ENCODE results near the gene TAL1. TPM values are rescaled to one million over a fixed set of nuclear protein-coding genes. Genes with fewer than 3 reads are reported as not detected.

Gene TAL1
- total RNA-seq, 1 donor from 2014 or later: 1.9 TPM

- DNase-seq (ENCODE audit: low spot score): peak; percentile 58
- ATAC-seq: peak; percentile 48
These were observed 42.0 kb downstream of the TAL1 start, which contains the start of gene PDZK1IP1 for GRCh38 chr1:47189844-47190508. TSS of gene PDZK1IP1 (minus strand) at chr1:47190036. CDS start at chr1:47189932, 104 bp downstream.

DNA sequence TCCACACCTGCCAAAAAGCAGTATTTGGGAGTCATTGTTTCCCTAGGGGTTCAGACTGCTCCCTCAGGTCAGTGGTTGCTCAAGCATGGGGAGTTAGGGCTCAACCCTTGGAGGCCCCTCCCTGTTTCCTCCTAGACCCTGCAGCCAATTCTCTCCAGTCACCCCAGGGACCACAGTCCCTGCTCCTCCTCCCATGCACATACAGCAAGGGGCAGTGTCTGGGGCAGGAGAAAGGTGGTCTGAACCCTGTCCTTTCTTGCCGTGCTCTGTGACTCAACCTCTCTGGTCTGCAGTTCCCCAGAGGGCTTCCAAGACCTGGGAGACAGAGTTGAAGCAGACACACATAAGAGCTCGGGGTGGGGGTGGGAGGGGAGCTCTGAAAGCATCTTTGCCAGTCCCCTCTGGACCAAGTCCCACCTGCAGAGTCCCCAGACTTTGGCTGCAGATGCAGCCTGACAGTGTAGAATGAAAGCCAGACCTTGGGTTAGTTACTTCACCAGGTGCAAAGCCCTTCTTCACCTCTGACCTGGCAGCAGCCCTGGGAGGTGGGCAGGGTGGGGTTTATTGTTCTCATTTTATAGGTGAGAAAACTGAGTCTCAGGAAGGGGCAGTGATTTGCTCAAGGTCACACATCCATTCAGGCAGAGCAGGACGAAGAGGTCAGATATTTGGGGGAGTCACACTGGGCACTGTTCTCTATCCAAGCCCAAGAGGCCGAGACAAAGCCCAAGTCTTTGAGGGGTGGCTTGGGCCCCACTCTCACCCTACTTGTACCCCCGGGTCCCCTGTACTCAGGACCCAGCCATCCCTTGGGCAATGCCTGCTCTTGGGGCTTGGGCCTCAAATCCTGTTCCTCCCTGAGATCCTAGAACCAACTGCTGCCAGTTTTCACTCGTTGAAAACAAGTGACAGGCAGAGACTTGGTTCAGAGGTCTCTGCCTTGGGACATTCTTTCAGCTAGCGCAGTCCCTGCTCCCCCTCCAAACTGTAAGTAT, 42.9 kb downstream of the TAL1 start:
- DNase-seq (ENCODE audit: low spot score) (peak; percentile 31), ATAC-seq (no peak)

GRCh38 chr1:47187926-47188250, 44.1 kb downstream of the TAL1 start:
- DNase-seq (ENCODE audit: low spot score): no peak
- no peak for ATAC-seq

GRCh38 chr1:47187231-47187925, 44.6 kb downstream of the TAL1 start:
- DNase-seq (ENCODE audit: low spot score): peak; percentile 38

DNA sequence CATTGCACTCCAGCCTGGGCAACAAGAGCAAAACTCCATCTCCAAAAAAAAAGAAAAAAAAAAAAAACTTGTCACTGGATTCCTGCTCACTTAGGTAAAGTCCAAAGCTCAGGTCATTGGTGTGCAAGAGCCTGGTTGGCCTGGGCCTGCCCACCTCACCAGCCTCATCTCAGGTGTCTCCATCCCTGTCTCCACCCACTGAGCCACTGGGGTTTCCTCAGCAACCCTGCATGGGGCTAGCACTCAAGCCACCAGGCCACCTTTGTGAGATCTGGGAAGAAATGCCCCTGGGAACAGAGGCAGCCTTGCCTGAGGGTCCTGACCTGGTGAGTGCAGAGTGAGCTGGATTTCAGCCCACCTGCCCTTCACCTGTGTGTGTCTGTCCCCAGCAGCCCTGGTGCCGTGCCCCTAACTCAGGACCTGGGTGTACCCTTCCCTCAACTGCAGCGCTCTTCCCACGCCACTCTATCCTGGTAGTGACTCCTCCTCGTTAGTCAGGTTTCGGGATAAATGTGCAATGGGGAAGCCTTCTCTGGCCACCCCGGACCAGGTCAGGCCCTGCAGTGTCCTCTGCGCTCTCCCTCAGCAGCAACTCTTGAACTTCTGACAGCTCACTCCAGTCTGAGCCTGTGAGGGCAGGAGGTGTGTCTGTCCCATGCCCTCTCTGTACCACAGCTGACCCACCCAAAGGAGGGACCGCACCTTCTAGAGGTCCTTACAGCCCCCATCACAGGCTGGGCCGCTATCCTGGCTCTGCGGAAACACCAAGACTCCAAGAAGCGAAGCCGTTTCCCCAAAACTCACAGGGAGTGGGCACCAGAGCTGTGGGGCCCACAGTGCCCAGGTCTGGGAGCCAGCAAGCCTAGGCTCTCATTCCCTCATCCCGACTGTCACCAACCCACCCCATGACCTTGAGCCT, 45.5 kb downstream of the TAL1 start:
- ATAC-seq: peak; percentile 18
- DNase-seq (ENCODE audit: low spot score): peak; percentile 29

More at GRCh38 chr1:47187231-47187925, 44.6 kb downstream of the TAL1 start:
- no peak for ATAC-seq

DNA sequence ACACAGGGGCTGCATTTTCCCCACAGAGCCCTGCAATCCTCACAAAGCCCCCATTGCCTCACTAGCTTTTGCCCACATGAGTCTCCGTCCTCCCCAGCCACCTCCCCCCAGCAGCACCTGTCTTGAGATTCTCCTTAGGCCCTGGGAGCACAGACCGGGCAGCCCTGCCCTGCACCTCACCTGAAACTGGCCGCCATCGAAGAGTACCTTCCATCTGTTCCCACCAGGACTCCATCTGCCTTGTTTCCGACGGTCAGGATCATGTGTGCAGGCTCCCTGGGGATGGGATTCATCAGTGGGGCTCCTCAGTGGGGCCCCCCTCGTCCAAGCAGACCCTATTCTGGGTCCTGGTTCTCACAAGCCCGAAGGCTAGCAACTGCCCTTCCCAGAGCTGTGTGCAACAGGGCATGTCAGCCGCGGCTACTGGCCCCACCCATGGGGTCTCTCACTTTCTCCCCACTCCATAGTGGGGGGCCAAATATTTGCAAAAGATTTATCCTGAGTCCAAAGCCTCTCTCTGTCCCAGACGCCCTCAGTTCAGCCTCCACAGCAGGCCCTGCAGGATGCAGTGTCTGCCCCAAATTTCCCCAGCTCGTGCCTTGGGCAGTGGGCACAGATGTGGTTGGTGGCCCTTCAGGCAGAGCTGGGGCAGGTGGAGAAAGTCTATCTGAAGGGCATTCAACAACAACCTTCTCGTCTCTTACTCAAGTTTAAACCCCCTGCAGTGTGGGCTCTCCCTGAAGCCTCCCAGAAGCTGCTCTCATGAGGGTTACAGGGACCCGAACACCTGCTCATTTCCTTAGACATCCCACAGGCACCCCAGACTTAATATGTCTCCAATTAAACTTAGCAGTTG, 47.0 kb downstream of the TAL1 start:
- DNase-seq (ENCODE audit: low spot score) (peak; percentile 36), ATAC-seq (no peak)

DNA sequence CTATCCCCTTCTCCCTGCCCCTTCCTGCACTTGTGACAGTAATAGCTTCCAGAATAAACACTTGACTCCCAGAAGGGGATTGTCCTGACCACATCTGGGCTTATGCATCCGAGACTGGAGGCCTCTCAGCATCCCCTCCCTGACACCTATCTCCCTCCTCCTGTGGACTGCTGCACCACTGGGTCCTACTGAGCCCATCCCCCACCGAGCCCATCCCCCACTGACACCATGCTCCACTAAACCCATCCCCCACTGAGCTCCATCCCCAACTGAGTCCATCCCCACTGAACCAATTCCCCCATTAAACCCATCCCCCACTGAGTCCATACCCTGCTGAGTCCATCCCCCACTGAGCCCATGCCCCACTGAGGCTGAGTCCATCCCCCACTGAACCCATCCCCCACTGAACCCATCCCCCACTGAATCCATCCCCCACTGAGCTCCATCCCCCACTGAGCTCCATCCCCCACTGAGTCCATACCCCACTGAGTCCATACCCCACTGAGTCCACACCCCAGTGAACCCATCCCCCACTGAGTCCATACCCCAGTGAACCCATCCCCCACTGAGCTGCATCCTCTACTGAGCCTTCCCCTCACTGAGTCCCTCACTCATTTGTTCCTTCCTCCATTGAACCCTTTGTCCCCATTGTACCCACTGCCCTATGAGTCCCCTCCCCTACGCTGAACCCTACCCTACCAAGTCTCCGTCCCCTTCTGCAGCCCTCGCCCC, 47.8 kb downstream of the TAL1 start:
- peak; percentile 24 for DNase-seq (ENCODE audit: low spot score)
- ATAC-seq: no peak

- ATAC-seq: no peak
- DNase-seq (ENCODE audit: low spot score): peak; percentile 38
These were observed 48.5 kb downstream of the TAL1 start for GRCh38 chr1:47183308-47184089.

DNA sequence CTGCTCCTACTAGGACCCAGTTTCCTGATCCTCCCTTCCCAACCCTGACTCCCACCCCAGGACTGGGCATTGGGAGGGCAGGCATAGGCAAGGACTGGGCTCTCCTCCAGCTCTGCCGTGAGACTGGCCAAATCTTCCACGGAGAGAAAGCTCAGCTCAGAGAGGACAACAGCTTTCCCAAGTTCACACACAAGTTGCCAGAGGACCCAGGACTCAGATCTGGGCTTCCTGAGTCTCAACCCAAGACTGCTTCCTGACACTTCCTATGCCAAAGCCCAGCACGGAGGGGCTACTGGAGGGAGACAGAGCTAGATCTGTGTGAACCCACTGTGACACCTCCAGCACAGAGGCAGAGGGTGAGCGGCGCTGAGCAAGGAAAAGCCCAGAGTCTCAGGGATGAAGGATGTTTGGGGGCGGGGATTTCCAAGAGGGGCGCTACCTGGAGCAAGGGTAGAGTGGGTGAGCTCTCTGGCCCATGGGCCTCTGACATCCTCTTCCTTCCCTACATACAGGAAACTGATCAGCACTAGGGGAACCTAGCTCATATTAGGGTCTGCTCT, 49.3 kb downstream of the TAL1 start:
- DNase-seq (ENCODE audit: low spot score) (peak; percentile 31), ATAC-seq (no peak)

DNA sequence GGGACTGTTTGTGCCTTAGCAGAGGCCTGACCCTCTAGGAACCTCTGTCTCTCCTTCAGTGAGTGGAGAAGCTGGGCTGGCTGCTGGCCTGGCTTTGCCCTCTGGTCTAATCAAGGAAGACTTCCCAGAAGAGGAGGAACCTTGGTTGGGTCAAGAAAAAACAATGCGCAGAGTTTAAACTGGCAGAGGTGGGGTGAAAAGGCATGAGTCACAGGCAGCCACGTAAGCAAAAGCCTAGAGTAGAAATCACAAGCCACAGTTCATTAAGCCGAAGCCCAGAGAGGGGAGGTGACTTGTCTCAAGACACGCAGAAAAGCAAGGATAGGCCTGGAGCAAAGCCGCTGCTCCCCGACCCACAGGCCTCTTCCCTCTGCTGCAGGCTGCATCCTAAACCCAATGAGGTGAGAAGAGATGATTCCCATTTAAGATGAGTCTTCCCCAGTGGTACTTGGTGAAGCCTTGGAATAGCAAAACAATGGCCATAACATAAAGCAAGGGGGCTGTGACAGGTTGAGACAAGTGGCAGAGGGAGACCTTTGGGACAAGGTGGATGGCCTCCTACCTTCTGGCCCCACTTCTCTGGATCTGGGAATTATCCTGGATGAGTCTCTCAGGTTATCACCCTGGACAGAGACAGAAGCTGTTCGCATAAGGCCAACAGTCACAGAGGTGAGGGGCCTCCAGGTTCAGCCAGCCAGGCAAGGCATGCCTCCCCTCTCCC, 49.9 kb downstream of the TAL1 start:
- DNase-seq (ENCODE audit: low spot score) (peak; percentile 18), ATAC-seq (no peak)

DNA sequence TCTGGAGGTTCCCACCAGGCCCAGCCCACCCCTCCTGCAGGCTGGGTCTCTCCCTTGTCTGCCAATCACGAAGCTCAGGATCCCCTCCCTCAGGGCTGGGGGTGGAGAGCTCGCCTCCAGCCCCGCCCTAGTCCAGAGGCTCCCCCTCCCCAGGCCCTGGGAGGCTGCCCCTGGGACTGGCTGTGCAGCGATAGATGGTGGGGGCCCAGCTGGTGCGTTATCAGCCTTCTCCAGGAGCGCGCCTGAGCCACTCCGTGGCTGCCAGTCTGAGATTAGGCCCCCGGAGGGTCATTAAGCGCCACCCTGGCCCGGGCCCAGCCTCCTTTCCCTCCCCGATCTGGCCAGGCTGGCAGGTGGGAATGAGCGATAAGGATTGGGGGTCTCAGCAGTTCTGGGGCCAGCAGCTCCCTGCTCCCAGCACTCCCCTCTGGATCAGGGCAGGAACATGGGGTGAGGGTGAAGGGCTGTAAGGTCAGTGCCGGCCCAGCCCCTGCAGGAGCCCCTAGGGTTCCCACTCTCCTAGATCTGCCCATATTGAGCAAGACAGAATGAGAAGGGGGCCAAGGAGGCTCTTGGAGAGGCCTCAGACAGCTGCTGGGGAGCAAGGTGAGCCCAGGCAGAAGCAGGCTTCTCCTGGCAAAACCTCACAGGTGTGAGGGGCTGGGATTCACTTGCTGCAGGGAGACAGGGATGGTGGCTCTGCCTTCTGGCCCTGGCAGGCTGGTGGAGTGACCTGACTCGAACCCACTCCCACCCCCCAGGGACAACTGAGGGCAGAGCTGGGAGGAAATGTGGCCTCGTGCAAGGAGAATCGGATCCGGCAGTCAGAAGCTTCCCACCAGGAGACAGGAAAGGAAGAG, 50.7 kb downstream of the TAL1 start:
- DNase-seq (ENCODE audit: low spot score) (peak; percentile 39), ATAC-seq (no peak)

GRCh38 chr1:47180603-47181094, 51.4 kb downstream of the TAL1 start:
- peak; percentile 37 for DNase-seq (ENCODE audit: low spot score)

GRCh38 chr1:47179988-47180563, 51.9 kb downstream of the TAL1 start:
- DNase-seq (ENCODE audit: low spot score): peak; percentile 28
- no peak for ATAC-seq

More at GRCh38 chr1:47180603-47181094, 51.4 kb downstream of the TAL1 start:
- no peak for ATAC-seq

GRCh38 chr1:47179017-47179987, 52.7 kb downstream of the TAL1 start:
- ATAC-seq: peak; percentile 88
- peak; percentile 88 for DNase-seq (ENCODE audit: low spot score)
